Measurements from ENCODE around the gene HSF2. TPM values are rescaled to one million over a fixed set of nuclear protein-coding genes. Genes with fewer than 3 reads are reported as not detected.

Gene HSF2
- total RNA-seq, 4 donors from 2014 or later = 6.0 to 20.5 (median 9.9) TPM

- H3K4me3 ChIP-seq = no peak overlapping the region
- 77 to 84% methylated on average over 5 to 6 of the region's 6 CpGs for WGBS, 2 donors (ENCODE audit: low coverage in 1 of 2)
- H3K27me3 ChIP-seq = no peaks in the 10 kb centered on the region
- TF ChIP-seq CTCF (IDR thresholded peaks at IDR 0.05) (no peak), POLR2AphosphoS5 (IDR thresholded peaks at IDR 0.05) (no peak), POLR2A (IDR thresholded peaks at IDR 0.05) (no peak), EP300 (IDR thresholded peaks at IDR 0.05; ENCODE audit: low read depth) (no peak)
- intact Hi-C loops (cut with DNase I; ENCODE audit: low total_unique reads) = no loop called here
- no peaks in the 10 kb centered on the region for H3K9me3 ChIP-seq
- no peaks in the 10 kb centered on the region for H3K4me1 ChIP-seq
- in situ Hi-C loops (cut with MboI; ENCODE audit: low pct_ligation_motif_present in 1 of 4, low pct_unique_long_range_greater_than_20kb in 1 of 4, low sequenced_read_pairs in 3 of 4) = loop anchor here in 2 of 4 donors (10.0 to 25.0 kb wide), 2 partner anchors 82 to 145 kb away; partner anchors contain the start of gene SERINC1 (in 1 of the 2)
- H3K36me3 ChIP-seq = no peaks in the 10 kb centered on the region
- no peak for DNase-seq
- no peak overlapping the region for H3K27ac ChIP-seq
Measured at GRCh38 chr6:122392564-122393350, 6.7 kb upstream of the HSF2 start.

DNA sequence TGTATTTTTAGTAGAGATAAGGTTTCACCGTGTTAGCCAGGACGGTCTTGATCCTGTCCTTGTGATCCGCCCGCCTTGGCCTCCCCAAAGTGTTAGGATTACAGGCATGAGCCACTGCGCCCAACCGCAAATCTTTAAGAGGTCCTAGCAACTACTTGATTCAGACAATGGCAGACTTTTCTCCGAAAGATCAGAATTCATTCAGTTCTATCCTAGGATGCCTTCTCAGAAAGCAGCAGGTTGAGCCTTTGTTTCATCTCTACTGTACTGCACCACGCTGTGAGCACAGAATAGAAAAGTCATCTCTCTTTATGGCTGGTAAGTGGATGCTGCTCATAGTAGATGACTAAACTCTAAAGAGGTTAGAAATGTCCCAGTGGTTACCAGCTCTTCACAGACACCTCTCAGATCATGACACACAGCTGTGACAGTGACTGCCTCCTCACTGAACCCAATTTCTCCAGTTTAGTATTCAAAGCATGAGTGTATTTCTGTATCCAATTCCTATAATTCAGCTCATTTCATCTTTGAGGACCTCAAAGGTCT lies 6.0 kb upstream of the HSF2 start:
- H3K27ac ChIP-seq = no peak overlapping the region
- DNase-seq = no peak
- no peaks in the 10 kb centered on the region for H3K36me3 ChIP-seq
- WGBS, 2 donors (ENCODE audit: low coverage in 1 of 2) = 71 to 100% methylated on average over 4 to 8 of the region's 8 CpGs
- H3K9me3 ChIP-seq = no peaks in the 10 kb centered on the region
- in situ Hi-C loops (cut with MboI; ENCODE audit: low pct_ligation_motif_present in 1 of 4, low pct_unique_long_range_greater_than_20kb in 1 of 4, low sequenced_read_pairs in 3 of 4) (loop anchor here in 2 of 4 donors (10.0 to 25.0 kb wide), 2 partner anchors 81 to 144 kb away; partner anchors contain the start of gene SERINC1 (in 1 of the 2)), intact Hi-C loops (cut with DNase I; ENCODE audit: low total_unique reads) (no loop called here)
- TF ChIP-seq EP300 (IDR thresholded peaks at IDR 0.05; ENCODE audit: low read depth) = no peak
- TF ChIP-seq POLR2A (IDR thresholded peaks at IDR 0.05) = no peak
- TF ChIP-seq CTCF (IDR thresholded peaks at IDR 0.05) = no peak
- no peak for TF ChIP-seq POLR2AphosphoS5 (IDR thresholded peaks at IDR 0.05)
- no peak overlapping the region for H3K4me3 ChIP-seq
- H3K4me1 ChIP-seq = no peaks in the 10 kb centered on the region
- no peaks in the 10 kb centered on the region for H3K27me3 ChIP-seq

DNA sequence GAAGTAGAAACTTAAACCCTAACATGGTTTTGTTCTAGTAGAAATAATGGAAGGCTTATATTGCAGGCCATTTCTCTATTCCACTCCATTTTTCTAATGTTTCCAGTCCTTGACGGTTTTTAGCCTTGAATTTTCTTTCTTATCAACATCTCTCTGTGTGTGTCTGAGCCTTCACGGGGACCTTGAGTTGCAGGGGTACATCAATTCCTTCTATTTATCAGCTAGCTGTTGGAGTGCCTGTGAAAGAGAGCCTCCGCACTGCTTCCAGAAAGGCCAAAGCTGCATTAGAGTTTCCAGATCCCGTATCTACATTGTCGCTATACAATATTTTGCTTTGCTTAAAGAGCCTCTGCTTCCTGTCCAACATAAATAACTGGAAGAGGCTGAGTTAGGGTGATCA lies 5.4 kb upstream of the HSF2 start:
- no peaks in the 10 kb centered on the region for H3K9me3 ChIP-seq
- intact Hi-C loops (cut with DNase I; ENCODE audit: low total_unique reads) = no loop called here
- in situ Hi-C loops (cut with MboI; ENCODE audit: low pct_ligation_motif_present in 1 of 4, low pct_unique_long_range_greater_than_20kb in 1 of 4, low sequenced_read_pairs in 3 of 4) = loop anchor here in 2 of 4 donors (10.0 to 25.0 kb wide), 2 partner anchors 81 to 143 kb away; partner anchors contain the start of gene SERINC1 (in 1 of the 2)
- TF ChIP-seq CTCF (IDR thresholded peaks at IDR 0.05) (no peak), POLR2A (IDR thresholded peaks at IDR 0.05) (no peak), EP300 (IDR thresholded peaks at IDR 0.05; ENCODE audit: low read depth) (no peak), POLR2AphosphoS5 (IDR thresholded peaks at IDR 0.05) (no peak)
- no peaks in the 10 kb centered on the region for H3K27me3 ChIP-seq
- DNase-seq = no peak
- no peaks in the 10 kb centered on the region for H3K36me3 ChIP-seq
- H3K4me1 ChIP-seq = peaks cover 0 to 5% (median 3%) of the 10 kb centered on the region in 4 donors
- no peak overlapping the region for H3K27ac ChIP-seq
- WGBS, 2 donors (ENCODE audit: low coverage in 1 of 2) = 89 to 96% methylated on average over 5 of the region's 5 CpGs
- no peak overlapping the region for H3K4me3 ChIP-seq

GRCh38 chr6:122399055-122399347 lies 451 bp upstream of the HSF2 start:
- peak overlapping the region in 3 of 4 donors; percentile 95 to 99 (median 97) for H3K4me3 ChIP-seq
- no peak for TF ChIP-seq CTCF (IDR thresholded peaks at IDR 0.05)
- no peak for TF ChIP-seq POLR2A (IDR thresholded peaks at IDR 0.05)
- TF ChIP-seq POLR2AphosphoS5 (IDR thresholded peaks at IDR 0.05) = no peak
- TF ChIP-seq EP300 (IDR thresholded peaks at IDR 0.05; ENCODE audit: low read depth) = no peak
- in situ Hi-C loops (cut with MboI; ENCODE audit: low pct_ligation_motif_present in 1 of 4, low pct_unique_long_range_greater_than_20kb in 1 of 4, low sequenced_read_pairs in 3 of 4) = loop anchor here in 2 of 4 donors (10.0 to 25.0 kb wide), 2 partner anchors 76 to 138 kb away; partner anchors contain the start of gene SERINC1 (in 1 of the 2)

More at GRCh38 chr6:122399055-122399347, 451 bp upstream of the HSF2 start:
- H3K4me1 ChIP-seq = peaks cover 0 to 21% (median 16%) of the 10 kb centered on the region in 4 donors
- no peaks in the 10 kb centered on the region for H3K27me3 ChIP-seq
- WGBS, 2 donors (ENCODE audit: low coverage in 1 of 2) = 0% methylated on average over 2 of the region's 2 CpGs; no CpG with 5 or more reads in 1 of the 2 donors
- no peaks in the 10 kb centered on the region for H3K9me3 ChIP-seq
- DNase-seq = no peak
- no peaks in the 10 kb centered on the region for H3K36me3 ChIP-seq
- intact Hi-C loops (cut with DNase I; ENCODE audit: low total_unique reads) = no loop called here
- H3K27ac ChIP-seq = peak overlapping the region; percentile 89 to 96 (median 92)

Measured in transverse colon (tissue), 4 donors.